Measurements from ENCODE around the gene TMEM179. TPM values are rescaled to one million over a fixed set of nuclear protein-coding genes. Genes with fewer than 3 reads are reported as not detected.

TMEM179 gene
- total RNA-seq, 2 donors from 2014 or later = 1.4 to 6.0 TPM

- WGBS = 90% methylated on average over 11 of the region's 11 CpGs
- intact Hi-C loops (cut with DNase I) = no loop called here
- DNase-seq (ENCODE audit: low spot score) = no peak
- Histone ChIP-seq H3K27ac (no peak overlapping the region), H3K4me1 (replicated peaks) (no peaks in the 10 kb centered on the region), H3K36me3 (no peaks in the 10 kb centered on the region), H3K9me3 (no peaks in the 10 kb centered on the region), H3K4me3 (no peak overlapping the region), H3K27me3 (replicated peaks; ENCODE audit: insufficient read depth) (peaks cover 13% of the 10 kb centered on the region)
- TF ChIP-seq POLR2A (IDR thresholded peaks at IDR 0.05) (no peak), POLR2AphosphoS5 (IDR thresholded peaks at IDR 0.05) (no peak)
- TF ChIP-seq, protein P1, sequence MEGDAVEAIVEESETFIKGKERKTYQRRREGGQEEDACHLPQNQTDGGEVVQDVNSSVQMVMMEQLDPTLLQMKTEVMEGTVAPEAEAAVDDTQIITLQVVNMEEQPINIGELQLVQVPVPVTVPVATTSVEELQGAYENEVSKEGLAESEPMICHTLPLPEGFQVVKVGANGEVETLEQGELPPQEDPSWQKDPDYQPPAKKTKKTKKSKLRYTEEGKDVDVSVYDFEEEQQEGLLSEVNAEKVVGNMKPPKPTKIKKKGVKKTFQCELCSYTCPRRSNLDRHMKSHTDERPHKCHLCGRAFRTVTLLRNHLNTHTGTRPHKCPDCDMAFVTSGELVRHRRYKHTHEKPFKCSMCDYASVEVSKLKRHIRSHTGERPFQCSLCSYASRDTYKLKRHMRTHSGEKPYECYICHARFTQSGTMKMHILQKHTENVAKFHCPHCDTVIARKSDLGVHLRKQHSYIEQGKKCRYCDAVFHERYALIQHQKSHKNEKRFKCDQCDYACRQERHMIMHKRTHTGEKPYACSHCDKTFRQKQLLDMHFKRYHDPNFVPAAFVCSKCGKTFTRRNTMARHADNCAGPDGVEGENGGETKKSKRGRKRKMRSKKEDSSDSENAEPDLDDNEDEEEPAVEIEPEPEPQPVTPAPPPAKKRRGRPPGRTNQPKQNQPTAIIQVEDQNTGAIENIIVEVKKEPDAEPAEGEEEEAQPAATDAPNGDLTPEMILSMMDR (IDR thresholded peaks at IDR 0.05) = no peak
These were observed 2.1 kb downstream of the TMEM179 start for GRCh38 chr14:104602315-104602932.

GRCh38 chr14:104601786-104602185 lies 2.8 kb downstream of the TMEM179 start:
- Histone ChIP-seq H3K36me3 (no peaks in the 10 kb centered on the region), H3K4me1 (replicated peaks) (no peaks in the 10 kb centered on the region), H3K27ac (no peak overlapping the region), H3K9me3 (no peaks in the 10 kb centered on the region), H3K27me3 (replicated peaks; ENCODE audit: insufficient read depth) (peaks cover 13% of the 10 kb centered on the region), H3K4me3 (no peak overlapping the region)
- intact Hi-C loops (cut with DNase I) = no loop called here
- no peak for DNase-seq (ENCODE audit: low spot score)
- TF ChIP-seq, protein P1 (IDR thresholded peaks at IDR 0.05) = no peak
- TF ChIP-seq POLR2AphosphoS5 (IDR thresholded peaks at IDR 0.05) (no peak), POLR2A (IDR thresholded peaks at IDR 0.05) (no peak)
- 51% methylated on average over 8 of the region's 9 CpGs for WGBS

DNA sequence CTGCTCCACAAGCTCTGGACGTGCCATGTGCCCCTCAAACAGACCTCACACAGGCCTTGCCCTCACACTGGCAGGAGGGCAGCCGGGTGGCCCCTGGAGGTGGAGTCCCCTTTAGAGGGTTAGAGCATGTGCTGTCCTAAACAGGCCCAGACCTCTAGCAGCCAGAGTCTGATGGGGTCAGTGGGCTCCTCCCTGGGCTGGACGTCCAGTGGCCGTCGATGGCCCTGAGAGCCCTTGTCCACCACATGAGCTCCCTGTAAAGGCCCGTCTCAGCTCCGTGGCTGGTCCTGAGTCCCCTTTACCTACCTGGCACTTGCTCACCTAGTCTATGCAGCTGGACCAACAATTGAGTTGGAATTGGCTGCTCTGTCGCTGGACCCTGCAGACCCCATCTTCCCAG lies 3.8 kb downstream of the TMEM179 start:
- no peaks in the 10 kb centered on the region for H3K9me3 ChIP-seq
- no peaks in the 10 kb centered on the region for H3K36me3 ChIP-seq
- no peaks in the 10 kb centered on the region for H3K4me1 ChIP-seq (replicated peaks)
- no peak overlapping the region for H3K4me3 ChIP-seq
- TF ChIP-seq POLR2AphosphoS5 (IDR thresholded peaks at IDR 0.05) (no peak), POLR2A (IDR thresholded peaks at IDR 0.05) (no peak)
- TF ChIP-seq, protein P1 (IDR thresholded peaks at IDR 0.05) = no peak
- H3K27ac ChIP-seq = no peak overlapping the region
- WGBS = 89% methylated on average over 8 of the region's 8 CpGs
- intact Hi-C loops (cut with DNase I) = no loop called here
- no peak for DNase-seq (ENCODE audit: low spot score)
- peaks cover 13% of the 10 kb centered on the region for H3K27me3 ChIP-seq (replicated peaks; ENCODE audit: insufficient read depth)

DNA sequence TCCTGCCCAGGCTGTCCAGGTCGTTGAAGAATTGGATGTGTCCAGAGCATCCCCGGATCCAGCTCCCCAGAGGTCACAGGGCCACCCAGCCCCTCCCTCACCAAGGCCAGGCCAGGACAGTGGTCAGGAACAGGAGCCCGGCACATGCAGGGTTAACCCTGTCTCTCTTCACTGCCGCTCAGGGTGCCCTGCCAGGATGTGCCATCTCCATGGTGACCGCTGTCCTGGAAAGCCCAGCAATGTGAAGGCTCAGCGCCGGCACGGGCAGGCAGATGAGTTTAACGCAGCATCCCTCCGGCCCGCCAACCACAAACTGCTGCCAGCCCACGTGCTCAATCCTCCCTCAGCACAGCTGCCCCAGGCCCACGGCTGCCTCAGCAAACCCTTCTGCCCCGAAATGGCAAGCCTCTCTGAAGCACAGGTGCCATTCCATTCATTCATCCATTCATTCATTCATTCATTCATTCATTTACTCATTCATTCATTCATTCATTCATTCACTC lies 4.4 kb downstream of the TMEM179 start:
- no peak for DNase-seq (ENCODE audit: low spot score)
- H3K4me3 ChIP-seq = no peak overlapping the region
- intact Hi-C loops (cut with DNase I) = no loop called here
- H3K27ac ChIP-seq = no peak overlapping the region
- H3K27me3 ChIP-seq (replicated peaks; ENCODE audit: insufficient read depth) = peaks cover 13% of the 10 kb centered on the region
- 14% methylated on average over 14 of the region's 14 CpGs for WGBS
- H3K9me3 ChIP-seq = no peaks in the 10 kb centered on the region
- no peak for TF ChIP-seq POLR2AphosphoS5 (IDR thresholded peaks at IDR 0.05)
- TF ChIP-seq, protein P1 (IDR thresholded peaks at IDR 0.05) = no peak
- TF ChIP-seq POLR2A (IDR thresholded peaks at IDR 0.05) = no peak
- H3K36me3 ChIP-seq = no peaks in the 10 kb centered on the region
- H3K4me1 ChIP-seq (replicated peaks) = no peaks in the 10 kb centered on the region

DNA sequence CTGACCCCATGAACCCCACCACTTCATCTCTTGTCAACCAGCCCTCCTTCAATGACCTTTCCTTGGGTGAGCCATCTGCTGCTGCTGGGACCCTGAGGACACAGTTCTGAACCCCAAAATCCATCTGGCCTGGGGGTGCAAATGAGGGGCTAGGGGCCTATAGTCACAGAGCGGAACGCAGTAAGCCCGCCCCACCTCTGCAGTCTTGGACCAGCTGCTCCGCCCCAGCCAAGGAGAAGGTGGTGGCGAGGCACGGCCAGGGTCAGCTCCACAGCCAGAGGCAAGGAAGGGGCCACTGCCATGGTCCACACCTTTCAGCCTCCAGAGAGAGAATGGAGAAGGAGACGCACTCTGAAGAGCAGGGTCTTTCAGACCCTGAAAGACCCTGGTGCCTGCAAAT lies 5.1 kb downstream of the TMEM179 start:
- Histone ChIP-seq H3K27ac (no peak overlapping the region), H3K27me3 (replicated peaks; ENCODE audit: insufficient read depth) (peaks cover 13% of the 10 kb centered on the region), H3K9me3 (no peaks in the 10 kb centered on the region), H3K4me3 (no peak overlapping the region), H3K4me1 (replicated peaks) (no peaks in the 10 kb centered on the region), H3K36me3 (no peaks in the 10 kb centered on the region)
- 92% methylated on average over 7 of the region's 7 CpGs for WGBS
- TF ChIP-seq, protein P1 (IDR thresholded peaks at IDR 0.05) = no peak
- no peak for TF ChIP-seq POLR2AphosphoS5 (IDR thresholded peaks at IDR 0.05)
- no peak for TF ChIP-seq POLR2A (IDR thresholded peaks at IDR 0.05)
- DNase-seq (ENCODE audit: low spot score) = no peak
- intact Hi-C loops (cut with DNase I) = no loop called here
